ENCODE measurements around the gene ARHGEF17.

ARHGEF17 gene

DNA sequence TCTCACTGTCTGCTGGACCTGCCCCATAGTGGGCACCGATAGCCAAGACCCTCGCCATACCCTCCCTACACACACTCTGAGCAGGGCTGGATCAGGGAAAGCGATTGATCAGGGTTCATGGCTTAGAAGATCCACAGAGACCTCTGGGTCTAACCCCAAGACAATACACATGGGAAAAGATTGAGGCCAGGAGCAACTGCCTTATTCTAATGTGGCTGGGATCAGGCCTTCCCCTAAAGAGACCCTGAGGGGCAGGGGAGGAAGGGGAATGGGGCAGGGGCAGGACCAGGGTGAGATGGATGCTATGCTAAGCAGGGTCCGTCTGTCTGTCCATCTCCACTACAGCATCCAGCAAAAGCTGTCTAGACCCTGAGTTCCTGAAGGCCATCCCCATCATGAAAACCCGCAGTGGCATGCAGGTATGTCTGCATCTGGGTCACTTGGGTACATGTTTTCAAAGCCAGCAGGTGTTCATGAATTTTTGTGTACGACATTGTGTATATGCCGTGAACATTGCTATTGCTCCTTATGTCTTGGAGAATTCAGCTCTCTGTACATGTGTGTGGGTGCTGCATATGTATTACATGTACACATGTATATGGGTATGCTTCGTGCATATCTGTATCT lies 52.8 kb downstream of the ARHGEF17 start:
- DNase-seq = no peak

DNA sequence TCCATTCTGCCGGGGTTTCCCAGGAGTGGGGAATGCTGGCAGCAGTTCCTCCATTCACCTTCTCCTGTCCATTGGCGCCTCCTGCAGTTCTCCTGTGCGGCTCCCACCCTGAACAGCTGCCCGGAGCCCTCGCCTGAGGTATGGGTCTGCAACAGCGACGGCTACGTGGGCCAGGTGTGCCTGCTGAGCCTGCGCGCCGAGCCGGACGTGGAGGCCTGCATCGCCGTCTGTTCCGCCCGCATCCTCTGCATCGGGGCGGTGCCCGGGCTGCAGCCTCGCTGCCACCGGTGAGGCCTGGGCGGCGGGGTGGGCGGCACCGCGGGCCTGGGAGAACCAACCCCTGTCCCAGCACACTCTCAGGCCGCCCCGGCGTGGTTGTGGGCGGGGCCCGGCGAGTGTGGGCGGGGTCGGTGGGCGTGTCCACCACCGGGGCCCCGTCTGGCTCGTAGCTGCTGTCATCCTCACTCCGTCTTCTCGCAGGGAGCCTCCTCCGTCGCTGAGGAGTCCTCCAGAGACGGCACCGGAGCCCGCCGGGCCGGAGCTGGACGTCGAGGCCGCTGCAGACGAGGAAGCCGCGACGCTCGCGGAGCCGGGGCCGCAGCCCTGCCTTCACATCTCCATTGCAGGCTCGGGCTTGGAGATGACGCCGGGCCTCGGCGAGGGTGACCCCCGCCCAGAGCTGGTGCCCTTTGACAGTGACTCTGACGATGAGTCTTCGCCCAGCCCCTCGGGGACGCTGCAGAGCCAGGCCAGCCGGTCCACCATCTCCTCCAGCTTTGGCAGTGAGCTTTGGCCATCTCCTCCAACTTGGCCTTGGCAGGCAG lies 54.1 kb downstream of the ARHGEF17 start:
- no peak for DNase-seq

DNA sequence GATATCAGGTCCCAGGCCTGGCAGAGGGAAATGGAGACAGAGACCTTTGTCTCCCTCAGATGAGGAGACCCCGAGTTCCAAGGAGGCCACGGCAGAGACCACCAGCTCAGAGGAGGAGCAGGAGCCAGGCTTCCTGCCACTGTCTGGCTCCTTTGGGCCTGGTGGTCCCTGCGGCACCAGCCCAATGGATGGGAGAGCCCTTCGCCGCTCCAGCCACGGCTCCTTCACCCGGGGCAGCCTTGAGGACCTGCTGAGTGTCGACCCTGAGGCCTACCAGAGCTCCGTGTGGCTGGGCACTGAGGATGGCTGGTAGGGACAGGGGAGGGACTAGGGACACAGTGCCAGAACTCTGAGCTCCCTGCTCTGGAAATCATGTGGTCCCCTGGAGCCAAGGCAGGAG lies 55.1 kb downstream of the ARHGEF17 start:
- no peak for DNase-seq

DNA sequence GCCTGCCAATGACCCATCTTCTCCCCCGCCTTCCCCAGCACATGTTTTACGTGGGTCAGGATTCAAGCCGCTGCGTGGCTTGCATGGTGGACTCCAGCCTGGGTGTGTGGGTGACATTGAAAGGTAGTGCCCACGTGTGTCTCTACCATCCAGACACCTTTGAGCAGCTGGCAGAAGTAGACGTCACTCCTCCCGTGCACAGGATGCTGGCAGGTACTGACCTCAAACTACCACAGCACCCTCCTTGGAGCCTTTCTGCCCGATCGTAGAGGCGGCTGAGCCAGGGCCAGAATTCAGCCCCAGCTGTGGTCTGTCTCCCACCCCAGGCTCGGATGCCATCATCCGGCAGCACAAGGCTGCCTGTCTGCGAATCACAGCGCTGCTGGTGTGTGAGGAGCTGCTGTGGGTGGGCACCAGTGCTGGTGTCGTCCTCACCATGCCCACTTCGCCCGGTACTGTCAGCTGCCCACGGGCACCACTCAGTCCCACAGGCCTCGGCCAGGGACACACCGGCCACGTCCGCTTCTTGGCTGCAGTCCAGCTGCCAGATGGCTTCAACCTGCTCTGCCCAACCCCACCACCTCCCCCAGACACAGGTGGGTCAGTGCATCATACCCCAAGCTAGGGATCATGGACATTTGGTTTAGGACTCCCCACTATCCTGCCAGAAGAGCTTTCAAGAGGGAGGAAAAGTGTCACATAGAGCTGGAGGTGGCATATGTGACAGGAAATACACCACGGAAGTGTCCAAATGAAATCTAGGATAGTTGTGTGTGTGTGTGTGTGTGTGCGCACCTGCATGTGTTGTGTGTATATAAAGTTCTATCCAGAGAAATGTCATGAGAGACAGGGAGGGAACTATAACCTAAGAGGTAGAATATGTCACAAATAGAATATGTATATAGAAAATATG lies 57.5 kb downstream of the ARHGEF17 start:
- DNase-seq = no peak

DNA sequence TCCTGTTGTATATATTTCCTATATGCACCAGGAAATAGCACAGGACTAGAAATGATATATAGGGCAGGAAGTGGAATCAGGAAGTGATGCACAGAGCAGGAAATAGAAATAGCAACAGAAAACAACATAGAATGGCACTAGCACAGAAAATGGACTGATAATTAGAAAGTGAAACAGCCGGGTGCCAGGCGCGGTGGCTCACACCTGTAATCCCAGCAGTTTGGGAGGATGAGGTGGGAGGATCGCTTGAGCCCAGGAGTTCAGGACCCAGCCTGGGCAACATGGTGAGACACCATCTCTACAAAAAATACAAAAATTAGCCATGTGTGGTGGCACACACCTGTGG lies 58.2 kb downstream of the ARHGEF17 start:
- DNase-seq = no peak

DNA sequence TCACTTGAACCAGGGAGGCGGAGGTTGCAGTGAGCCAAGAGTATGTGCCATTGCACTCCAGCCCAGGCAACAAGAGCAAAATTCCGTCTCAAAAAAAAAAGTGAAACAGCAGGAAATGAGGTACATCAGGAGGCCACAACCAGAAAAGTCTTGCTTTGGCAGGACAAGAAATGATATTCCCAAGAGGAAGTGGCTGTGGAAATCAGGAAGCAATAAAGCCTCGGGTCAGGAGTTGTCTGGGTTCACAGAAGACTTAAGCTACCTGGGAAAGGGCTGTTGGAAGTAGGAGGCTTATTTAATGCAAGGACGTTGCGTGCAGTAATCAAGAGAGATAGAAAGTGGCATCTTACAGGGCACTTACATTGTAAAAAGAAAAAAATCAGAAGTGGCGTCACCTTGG lies 58.9 kb downstream of the ARHGEF17 start:
- no peak for DNase-seq

DNA sequence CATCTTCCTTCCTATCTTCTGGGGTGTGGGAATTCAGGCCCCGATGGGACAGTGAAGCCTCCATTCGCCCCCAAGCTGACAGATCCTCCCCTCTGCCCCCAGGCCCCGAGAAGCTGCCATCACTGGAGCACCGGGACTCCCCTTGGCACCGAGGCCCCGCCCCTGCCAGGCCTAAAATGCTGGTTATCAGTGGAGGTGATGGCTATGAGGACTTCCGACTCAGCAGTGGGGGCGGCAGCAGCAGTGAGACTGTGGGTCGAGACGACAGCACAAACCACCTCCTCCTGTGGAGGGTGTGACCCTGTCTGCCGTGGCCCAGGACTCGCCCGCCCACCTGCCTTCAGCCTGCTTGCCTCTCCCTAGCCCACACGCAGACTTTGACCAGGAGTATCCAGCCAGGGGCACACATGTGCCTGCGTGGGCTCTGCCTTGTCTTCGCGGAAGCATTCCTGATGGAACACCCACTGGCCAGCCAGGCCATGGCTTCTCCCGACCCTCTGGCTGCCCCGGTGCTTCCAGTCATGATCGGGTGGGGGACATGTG lies 59.5 kb downstream of the ARHGEF17 start:
- no peak for DNase-seq

DNA sequence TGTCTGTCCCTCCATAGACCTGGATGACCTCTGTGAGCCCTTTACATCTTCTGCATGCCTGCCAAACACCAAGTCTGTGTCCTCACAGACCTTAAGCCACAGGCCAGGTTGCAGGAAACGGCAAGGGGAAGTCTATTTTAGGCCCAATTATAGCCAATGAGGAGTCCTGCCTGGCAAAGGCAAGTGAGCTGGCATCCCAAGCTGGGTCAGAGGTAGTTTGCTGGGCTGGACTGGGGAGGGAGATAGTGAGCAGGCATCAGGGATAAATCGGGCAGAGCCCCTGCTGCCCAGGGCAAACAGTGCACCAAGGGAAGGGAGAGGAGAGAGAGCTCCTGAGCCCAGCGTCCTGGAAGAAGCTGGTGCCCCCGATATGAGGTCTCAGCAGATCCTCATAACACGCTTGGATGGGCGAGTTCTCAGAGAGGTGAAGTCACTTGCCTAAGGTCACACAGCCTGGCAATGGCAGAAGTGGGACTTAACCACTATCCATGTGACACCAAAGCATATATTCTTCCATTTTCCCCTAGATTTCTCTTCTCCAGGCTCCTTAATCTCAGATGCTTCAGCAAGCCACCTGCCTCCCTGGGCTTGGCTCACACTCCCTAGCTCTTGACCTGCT lies 64.4 kb downstream of the ARHGEF17 start:
- DNase-seq = peak; percentile 54

DNA sequence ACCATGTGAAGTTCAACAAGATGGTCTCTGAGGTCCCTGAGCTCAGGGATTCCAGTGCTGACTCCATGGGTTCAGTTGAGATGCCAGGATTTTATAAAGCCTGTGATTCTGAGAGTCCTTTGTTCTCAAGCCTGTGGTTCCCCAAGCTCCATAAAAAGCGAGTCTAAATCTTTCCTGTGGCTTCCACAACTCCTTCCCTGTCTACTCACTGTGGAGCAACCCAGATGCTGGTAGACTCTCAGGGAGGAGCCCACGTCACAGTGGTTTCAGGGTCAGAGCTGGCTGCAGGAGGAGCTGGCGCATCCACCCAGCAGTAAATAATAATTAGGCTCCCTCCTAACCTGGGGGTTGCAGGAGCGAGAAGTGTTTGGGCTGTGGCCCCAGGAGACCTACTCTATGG lies 66.1 kb downstream of the ARHGEF17 start:
- DNase-seq = no peak

DNA sequence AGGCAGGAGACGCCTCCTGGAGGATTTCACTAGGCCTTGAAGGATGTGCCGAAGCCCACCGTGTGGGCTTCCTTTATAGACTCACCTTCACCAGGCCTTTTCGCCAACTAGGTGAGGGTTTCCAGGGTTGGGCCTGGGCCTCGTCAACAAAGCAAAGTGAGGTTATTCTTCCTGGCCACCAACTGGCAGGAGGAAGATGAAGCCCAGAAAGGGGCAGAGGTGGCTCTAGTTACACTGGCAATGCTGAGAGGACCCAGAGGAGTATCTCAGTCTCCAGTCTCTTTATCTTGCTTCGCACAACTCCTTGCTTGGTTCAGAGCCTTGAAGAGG lies 67.7 kb downstream of the ARHGEF17 start:
- DNase-seq = no peak

DNA sequence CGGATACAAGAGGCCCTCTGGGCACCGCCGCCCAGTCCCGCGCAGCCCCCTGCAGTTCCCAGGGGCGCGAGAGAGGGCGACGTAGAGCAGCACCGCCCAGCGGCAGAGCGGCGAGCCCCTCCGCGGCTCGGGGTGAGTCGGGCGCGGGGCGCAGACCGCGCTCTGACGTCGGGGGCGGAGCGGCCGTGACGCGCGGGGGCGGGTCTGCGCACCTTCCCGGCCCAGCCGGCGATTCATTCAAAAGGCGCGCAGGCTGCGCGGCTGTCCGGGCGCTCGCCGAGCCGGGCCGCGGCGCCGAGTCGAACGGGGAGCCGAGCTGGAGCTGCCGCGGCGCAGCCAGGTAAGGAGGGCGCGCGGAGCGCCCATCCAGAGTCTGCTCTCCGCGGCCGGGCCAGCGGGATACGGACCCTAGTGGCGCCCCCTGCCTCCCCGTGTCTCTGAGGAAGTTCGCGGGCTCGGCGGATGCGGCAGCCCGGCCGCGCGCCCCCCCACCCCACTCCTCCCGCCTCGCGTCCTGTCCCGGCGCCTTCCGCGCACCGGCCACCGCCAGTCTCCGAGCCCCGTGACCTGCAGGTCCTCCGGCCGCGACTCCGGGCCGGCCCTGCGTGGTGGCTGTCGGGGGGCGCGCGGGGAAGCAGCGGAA lies 68.2 kb downstream of the ARHGEF17 start, which contains the start of gene RELT:
Gene RELT, plus strand, starts transcription at position 240 of the 643 bp plus-strand sequence. CDS start 12,738 bp downstream, outside the sequence.
- peak; percentile 88 for DNase-seq

DNA sequence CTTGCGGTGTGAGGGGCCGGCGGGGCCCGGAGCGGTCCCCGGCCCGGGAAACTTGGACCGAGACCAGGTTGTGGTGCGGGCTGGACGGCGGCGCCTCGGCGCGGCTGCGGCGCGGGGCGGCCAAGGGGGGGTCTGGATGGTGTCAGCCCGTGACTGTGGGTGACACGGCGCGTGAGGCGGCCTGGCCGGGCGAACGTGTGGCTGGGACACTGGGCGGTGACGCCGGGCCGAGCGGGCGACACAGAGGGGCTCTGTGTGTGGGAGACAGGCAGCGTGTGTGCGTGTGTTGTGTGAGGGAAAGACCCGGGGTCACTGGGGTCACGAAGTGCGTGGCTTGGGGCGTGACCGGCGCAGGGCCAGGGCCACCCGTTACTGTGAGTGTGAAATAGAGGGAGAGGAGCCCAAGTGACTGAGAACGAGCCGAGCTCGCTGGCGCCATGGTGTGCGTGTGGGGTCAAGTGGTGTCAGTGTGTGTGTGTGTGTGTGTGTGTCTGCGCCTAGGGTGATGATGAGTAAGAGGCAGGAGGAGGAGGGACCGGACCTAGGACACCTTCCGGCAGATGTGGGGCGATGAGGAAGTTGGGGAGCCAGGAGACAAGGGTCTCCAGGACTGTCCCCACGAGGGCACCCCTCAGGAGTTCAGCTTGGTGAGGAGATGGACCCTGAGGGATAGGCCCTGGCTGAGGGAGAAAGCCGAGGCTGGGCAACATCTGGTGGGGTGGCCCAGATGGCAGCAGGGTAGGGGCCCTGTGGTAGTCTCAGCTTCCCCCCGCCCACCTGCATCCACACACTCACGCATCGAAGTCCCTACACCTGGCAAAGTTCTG lies 68.9 kb downstream of the ARHGEF17 start:
- DNase-seq = peak; percentile 57

DNA sequence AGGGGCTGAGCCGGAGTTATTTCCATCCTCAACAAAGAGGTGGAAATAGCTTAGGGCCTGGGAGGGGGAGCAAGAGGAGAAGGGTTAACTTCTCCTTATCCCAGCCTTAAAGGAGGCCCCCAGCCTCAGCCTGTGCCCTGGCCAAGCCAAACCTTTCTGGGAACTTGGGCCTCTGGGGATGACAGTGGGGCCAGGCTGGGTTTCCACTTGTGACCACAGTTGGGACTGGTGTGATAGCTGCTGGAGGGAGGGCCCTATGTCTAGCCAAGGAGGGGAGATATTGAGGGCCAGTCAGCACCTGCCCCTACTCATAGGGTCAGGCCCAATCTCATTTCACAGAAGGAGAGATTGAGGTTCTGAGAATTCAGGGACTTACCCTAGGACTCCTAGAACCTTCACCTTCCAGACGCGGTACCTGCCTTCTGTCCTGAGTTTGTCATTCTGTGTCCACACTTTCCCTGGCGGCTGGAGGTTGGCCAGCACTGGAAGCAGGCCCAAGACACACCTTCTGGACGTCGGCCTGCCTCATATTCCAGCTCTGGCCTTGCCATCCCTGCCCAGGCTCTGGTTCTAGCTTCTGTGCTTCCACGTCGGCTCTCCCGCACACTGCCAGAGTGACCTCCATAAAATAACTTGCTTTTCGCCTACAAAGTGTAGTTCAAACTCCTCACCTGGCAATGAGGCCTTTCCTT lies 71.3 kb downstream of the ARHGEF17 start:
- DNase-seq = no peak

DNA sequence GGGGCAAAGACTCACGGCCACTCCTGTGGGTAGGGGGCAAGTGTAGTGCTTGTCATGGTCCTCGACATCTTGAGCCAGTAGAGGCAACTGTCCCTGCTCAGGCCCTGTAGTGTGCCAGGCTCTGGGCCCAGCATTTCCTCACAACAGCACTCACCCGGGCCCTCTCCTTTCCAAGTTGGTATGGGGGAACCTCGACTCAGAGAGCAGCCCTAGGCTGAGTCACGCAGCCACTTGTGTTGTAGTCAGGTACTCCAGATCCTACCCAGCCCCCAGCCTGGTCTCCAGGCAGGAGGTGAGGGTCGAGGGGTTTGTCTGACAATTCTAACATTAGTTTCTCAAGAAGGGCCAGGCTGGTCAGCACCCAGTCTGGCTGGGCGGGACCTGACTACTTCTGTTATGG lies 72.3 kb downstream of the ARHGEF17 start:
- DNase-seq = no peak

DNA sequence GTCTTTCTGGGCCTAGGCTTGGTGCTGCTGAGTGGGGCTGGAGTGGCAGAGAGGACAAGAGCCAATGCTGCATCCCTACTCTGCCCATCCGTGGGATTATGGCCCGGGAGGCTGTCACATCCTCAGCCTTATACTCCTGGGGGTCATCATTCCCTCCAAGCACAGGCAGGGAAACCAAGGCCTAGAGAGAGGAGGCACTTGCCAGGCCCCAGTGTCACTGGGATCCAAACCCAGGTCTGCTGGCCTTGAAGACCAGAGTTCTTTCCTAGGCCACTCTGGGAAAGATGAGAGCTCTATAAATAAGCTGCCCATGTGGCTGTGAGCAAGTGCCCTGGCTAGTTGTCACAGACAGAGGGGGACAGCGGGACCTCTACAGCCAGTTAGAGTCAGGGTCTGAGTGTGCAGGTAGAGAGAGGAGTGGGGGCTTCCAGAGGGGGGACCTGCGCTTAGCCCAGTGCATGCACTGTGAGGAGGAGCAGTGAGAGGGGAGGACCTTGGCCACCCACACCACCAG lies 72.9 kb downstream of the ARHGEF17 start:
- DNase-seq = no peak

DNA sequence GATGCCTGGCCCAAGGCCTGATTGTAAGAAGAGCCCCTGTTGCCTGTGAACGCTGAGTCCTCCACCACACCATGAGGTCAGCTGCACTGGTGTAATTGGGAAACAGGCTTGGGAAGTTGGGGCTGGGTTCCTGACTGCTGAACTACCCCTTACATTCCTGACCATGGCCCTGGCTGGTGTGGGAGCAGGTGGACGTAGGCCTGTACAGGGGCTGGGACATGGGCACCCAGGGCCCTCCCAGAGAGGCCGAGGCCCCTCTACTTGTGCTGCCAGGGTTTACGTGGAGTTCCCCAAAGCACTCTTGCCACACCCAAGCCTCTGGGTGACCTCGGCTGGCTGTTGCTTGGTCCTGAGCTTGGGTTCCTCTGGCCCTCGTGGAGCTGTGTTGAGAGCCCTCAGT lies 73.5 kb downstream of the ARHGEF17 start:
- no peak for DNase-seq

DNA sequence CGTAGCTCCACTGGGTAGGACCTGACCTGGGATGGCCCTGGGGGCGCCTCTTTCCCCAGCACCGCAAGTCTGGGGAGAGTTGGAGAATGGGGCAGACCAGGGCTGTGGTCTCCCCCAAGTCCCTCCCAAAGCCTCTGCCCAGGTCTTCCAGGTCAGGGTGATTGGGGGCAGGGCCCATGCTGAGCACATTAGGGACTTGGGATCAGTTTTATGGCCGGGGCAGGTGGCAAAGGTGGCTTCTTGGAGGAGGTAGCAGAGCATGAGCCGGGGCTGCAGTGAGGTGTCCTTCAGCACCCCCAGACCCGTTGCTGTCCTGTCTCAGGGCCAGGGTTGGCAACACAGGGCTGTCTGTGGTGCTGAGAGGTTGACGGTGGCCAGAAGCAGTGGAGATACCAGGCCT lies 74.1 kb downstream of the ARHGEF17 start:
- no peak for DNase-seq

DNA sequence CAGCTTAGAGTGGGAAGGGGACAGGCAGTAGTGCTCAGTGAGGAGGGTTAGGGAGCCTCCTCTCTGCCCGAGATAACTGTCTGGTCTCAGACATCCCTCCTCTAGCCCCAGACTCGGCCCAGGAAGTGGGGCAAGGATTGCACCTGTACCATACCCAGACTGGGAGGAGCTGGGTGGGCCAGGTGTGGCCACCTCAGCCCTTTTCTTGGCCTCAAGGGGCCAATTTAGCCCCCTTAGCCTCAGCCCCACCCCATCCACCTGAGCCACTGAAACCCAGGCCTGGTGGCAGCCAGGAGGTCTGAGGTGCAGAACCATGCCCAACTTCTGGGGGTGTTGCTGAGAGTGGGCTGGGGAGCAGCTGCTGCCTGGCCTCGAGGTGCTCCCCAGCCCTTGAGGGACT lies 74.7 kb downstream of the ARHGEF17 start:
- DNase-seq = no peak

DNA sequence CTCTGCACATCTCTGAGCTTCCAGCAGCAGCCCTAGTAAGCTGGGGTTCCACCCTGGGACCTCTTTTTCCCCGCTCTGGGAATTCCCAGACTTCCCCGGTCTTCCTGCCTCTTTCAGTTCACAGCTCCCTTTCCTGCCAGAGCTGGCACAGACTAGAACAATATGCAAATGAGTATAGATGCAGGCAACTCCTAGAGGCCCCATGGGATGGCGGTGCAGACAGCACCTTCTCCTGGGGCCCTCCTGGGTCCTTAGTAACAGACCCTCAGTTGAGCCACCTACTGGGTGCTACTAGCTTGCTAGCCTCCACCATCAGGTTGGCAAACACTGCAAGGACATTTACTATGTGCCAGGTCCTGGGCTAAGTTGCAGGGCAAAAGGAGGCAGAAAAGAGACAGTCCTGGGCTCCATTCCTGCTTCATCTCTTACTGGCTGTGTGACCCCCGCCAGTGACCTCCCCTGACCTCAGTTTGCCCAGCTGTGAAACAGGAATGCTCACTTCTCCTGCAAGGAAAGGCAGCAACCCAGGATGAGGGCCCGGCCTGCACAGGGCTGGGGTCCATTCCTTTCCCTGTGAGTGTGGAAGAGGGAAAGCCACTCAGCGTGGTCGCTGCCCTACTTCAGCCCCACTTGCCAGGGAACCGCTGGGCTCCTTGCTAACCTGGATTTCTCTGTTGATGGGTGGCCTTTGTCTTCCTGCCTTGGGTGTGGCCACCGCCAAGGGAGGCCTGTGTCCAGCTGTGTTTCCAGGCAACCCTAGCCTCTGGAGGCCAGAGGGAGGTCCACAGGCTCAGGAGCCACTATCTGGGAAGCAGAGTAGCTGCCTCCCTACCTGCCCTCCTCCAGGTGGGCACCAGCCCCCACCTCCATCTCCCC lies 75.4 kb downstream of the ARHGEF17 start:
- DNase-seq = peak; percentile 56

DNA sequence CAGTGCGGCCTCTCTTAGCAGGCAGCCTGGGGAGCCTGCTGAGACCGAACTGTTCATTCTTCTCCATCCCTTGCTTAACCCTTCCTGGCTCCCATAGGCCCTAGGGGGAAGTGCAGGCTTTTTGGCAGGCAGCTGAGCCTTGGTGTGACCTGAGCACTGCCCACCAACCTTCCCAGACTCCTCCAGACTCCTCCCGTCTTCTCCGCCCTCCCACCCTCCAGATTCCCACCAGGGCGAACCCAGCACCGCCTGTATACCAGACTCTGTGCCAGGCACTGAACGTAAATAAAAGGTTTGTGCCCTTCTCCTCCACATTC lies 76.0 kb downstream of the ARHGEF17 start:
- no peak for DNase-seq
